Neural cell (in vitro differentiated cells): ENCODE results near the gene SLC1A2. TPM values are rescaled to one million over a fixed set of nuclear protein-coding genes. Genes with fewer than 3 reads are reported as not detected.
A peak's percentile ranks its signal among the peaks of the same experiment; 100 is the strongest.

Experiments used
- H2AFZ ChIP-seq: fragments of 200-600, 300-800 bp; sonication (generic), shearing (Covaris generic); 2 replicates; pipeline ENCODE4 v1.6.0; 2014; ENCODE audit warnings: low read depth, mild to moderate bottlenecking, antibody characterized with exemption, low read length, moderate library complexity
- H3F3A ChIP-seq: fragments of 200-600 bp; shearing (Covaris generic); 2 replicates; pipeline ENCODE4 v1.6.1; 2016; ENCODE audit warnings: mild to moderate bottlenecking, moderate library complexity, mixed read lengths, antibody characterized with exemption, low read length; ENCODE audit not compliant: insufficient read depth, poor library complexity, severe bottlenecking
- H3K27ac ChIP-seq: fragments of 200-600, 300-800 bp; sonication (generic), shearing (Covaris generic); 2 replicates; pipeline ENCODE4 v1.5.1; 2014; ENCODE audit warnings: mild to moderate bottlenecking, low read length, moderate library complexity
- H3K27me3 ChIP-seq: fragments of 300-800, 200-600 bp; sonication (generic), shearing (Covaris generic); 2 replicates; pipeline ENCODE4 v1.6.0; 2014; ENCODE audit warnings: mild to moderate bottlenecking, low read depth, low read length, moderate library complexity; ENCODE audit not compliant: insufficient read depth
- H3K36me3 ChIP-seq: fragments of 300-800, 200-600 bp; sonication (generic), shearing (Covaris generic); 2 replicates; pipeline ENCODE4 v1.5.1; 2014; ENCODE audit warnings: mild to moderate bottlenecking, antibody characterized with exemption, low read length, moderate library complexity; ENCODE audit not compliant: insufficient read depth
- H3K4me2 ChIP-seq: fragments of 300-800, 200-600 bp; sonication (generic), shearing (Covaris generic); 2 replicates; pipeline ENCODE4 v1.6.0; 2014; ENCODE audit warnings: mild to moderate bottlenecking, low read length
- H3K4me3 ChIP-seq: fragments of 300-800, 200-600 bp; sonication (generic), shearing (Covaris generic); 2 replicates; pipeline ENCODE4 v1.5.1; 2014; ENCODE audit warnings: mild to moderate bottlenecking, low read length, moderate library complexity
- H3K79me2 ChIP-seq: fragments of 200-600 bp; shearing (Covaris generic); replicated peaks from 2 replicates; pipeline ENCODE4 v1.6.0; 2014; ENCODE audit warnings: mild to moderate bottlenecking, low read length, moderate library complexity; ENCODE audit not compliant: insufficient read depth
- H3K9ac ChIP-seq: fragments of 300-800, 200-600 bp; sonication (generic), shearing (Covaris generic); 2 replicates; pipeline ENCODE4 v1.6.1; 2016; ENCODE audit warnings: mild to moderate bottlenecking, low read length, mixed read lengths
- H3K9me2 ChIP-seq: fragments of 200-600 bp; shearing (Covaris generic); 2 replicates; pipeline ENCODE4 v1.6.1; 2016; ENCODE audit warnings: mild to moderate bottlenecking, low read length, mixed read lengths; ENCODE audit not compliant: insufficient read depth
- H3K9me3 ChIP-seq: fragments of 200-600, 300-800 bp; sonication (generic), shearing (Covaris generic); 2 replicates; pipeline ENCODE4 v1.6.1; 2016; ENCODE audit warnings: mild to moderate bottlenecking, mixed run types, low read length, moderate library complexity, mixed read lengths
- H4K20me1 ChIP-seq: fragments of 200-600 bp; shearing (Covaris generic); 2 replicates; pipeline ENCODE4 v1.6.1; 2016; ENCODE audit warnings: mild to moderate bottlenecking, mixed run types; ENCODE audit not compliant: insufficient read depth
- CTCF ChIP-seq: fragments of 450-650 bp; IDR thresholded peaks from 2 replicates; pipeline ENCODE4 v1.5.1; 2014; ENCODE audit warnings: antibody characterized with exemption, mild to moderate bottlenecking, moderate library complexity; ENCODE audit not compliant: poor library complexity, severe bottlenecking
- EP300 ChIP-seq: fragments of 450-650 bp; conservative IDR thresholded peaks from 2 replicates; pipeline ENCODE4 v1.6.1; 2014; ENCODE audit warnings: antibody characterized with exemption, mild to moderate bottlenecking, moderate library complexity; ENCODE audit not compliant: poor library complexity, severe bottlenecking
- EZH2 ChIP-seq: fragments of 200-600, 300-800 bp; shearing (Covaris generic), sonication (generic); IDR thresholded peaks from 2 replicates; pipeline ENCODE4 v1.6.1; 2014; ENCODE audit warnings: antibody characterized with exemption, low read length, borderline replicate concordance, mild to moderate bottlenecking; ENCODE audit not compliant: insufficient read depth, poor library complexity, severe bottlenecking
- MXI1 ChIP-seq: fragments of 450-650 bp; conservative IDR thresholded peaks from 2 replicates; pipeline ENCODE4 v1.6.1; 2014; ENCODE audit warnings: antibody characterized with exemption, mild to moderate bottlenecking; ENCODE audit not compliant: poor library complexity, severe bottlenecking
- POLR2AphosphoS5 ChIP-seq: IDR thresholded peaks from 2 replicates; pipeline ENCODE4 v1.6.1; 2012
- RAD21 ChIP-seq: fragments of 450-650 bp; conservative IDR thresholded peaks from 2 replicates; pipeline ENCODE4 v1.6.1; 2014; ENCODE audit warnings: antibody characterized with exemption, mild to moderate bottlenecking, moderate library complexity
- REST ChIP-seq: IDR thresholded peaks from 2 replicates; pipeline ENCODE4 v1.6.1; 2012; ENCODE audit warnings: borderline replicate concordance
- SMC3 ChIP-seq: fragments of 450-650 bp; conservative IDR thresholded peaks from 2 replicates; pipeline ENCODE4 v1.6.1; 2014; ENCODE audit warnings: antibody characterized with exemption, mild to moderate bottlenecking, moderate library complexity; ENCODE audit not compliant: poor library complexity
- TAF1 ChIP-seq: IDR thresholded peaks from 2 replicates; pipeline ENCODE4 v1.6.1; 2012; ENCODE audit warnings: low read depth
- polyA plus RNA-seq: library from polyadenylated mRNA; depleted of rRNA; stranded (reverse); fragments of >200 nt; gene quantifications from 2 replicates; pipeline ENCODE4 v1.2.3, GENCODE V29; 2014

The SLC1A2 gene
- polyA plus RNA-seq, 1 donor from 2014 or later = 134 TPM

- peak overlapping the region; percentile 92 for H3K27ac ChIP-seq
- H3K9ac ChIP-seq = peak overlapping the region; percentile 94
- no peaks in the 10 kb centered on the region for H4K20me1 ChIP-seq
Measured at GRCh38 chr11:35419830-35420333, 524 bp upstream of the SLC1A2 start.

GRCh38 chr11:35418282-35419183, 825 bp downstream of the SLC1A2 start:
- peaks cover 51% of the 10 kb centered on the region for H3K79me2 ChIP-seq
- H3K27me3 ChIP-seq = no peaks in the 10 kb centered on the region
- H3K36me3 ChIP-seq = no peaks in the 10 kb centered on the region
- peak overlapping the region; percentile 86 for H2AFZ ChIP-seq
- no peaks in the 10 kb centered on the region for H4K20me1 ChIP-seq
- peak overlapping the region; percentile 91 for H3K4me2 ChIP-seq
- peak overlapping the region; percentile 88 for H3K4me3 ChIP-seq
- H3F3A ChIP-seq = no peaks in the 10 kb centered on the region
- H3K9me3 ChIP-seq = no peaks in the 10 kb centered on the region
- H3K9me2 ChIP-seq = no peaks in the 10 kb centered on the region
- peak overlapping the region; percentile 92 for H3K27ac ChIP-seq
- TF ChIP-seq REST (no peak), MXI1 (peak; percentile 52), POLR2AphosphoS5 (peak; percentile 32), RAD21 (no peak)
- H3K9ac ChIP-seq = peak overlapping the region; percentile 94

More at GRCh38 chr11:35419830-35420333, 524 bp upstream of the SLC1A2 start:
- Histone ChIP-seq H2AFZ (peak overlapping the region; percentile 86), H3K79me2 (peaks cover 38% of the 10 kb centered on the region), H3K4me2 (peak overlapping the region; percentile 76), H3K9me2 (no peaks in the 10 kb centered on the region), H3K27me3 (no peaks in the 10 kb centered on the region), H3F3A (no peaks in the 10 kb centered on the region), H3K4me3 (peak overlapping the region; percentile 88), H3K36me3 (no peaks in the 10 kb centered on the region), H3K9me3 (no peaks in the 10 kb centered on the region)
- TF ChIP-seq MXI1 (peak; percentile 34), POLR2AphosphoS5 (no peak), TAF1 (peak; percentile 30)

GRCh38 chr11:35415487-35415886, 3.9 kb downstream of the SLC1A2 start:
- Histone ChIP-seq H3K4me2 (no peak overlapping the region), H2AFZ (no peak overlapping the region), H4K20me1 (no peaks in the 10 kb centered on the region), H3K27ac (no peak overlapping the region), H3K36me3 (no peaks in the 10 kb centered on the region), H3K4me3 (peak overlapping the region; percentile 88), H3K27me3 (no peaks in the 10 kb centered on the region), H3K9me3 (no peaks in the 10 kb centered on the region), H3K9me2 (no peaks in the 10 kb centered on the region), H3F3A (no peaks in the 10 kb centered on the region), H3K9ac (no peak overlapping the region), H3K79me2 (peaks cover 62% of the 10 kb centered on the region)
- TF ChIP-seq REST (no peak), TAF1 (no peak), POLR2AphosphoS5 (no peak), EZH2 (no peak), RAD21 (no peak), EP300 (no peak), SMC3 (no peak), MXI1 (no peak), CTCF (no peak)
